GM18526 (cell line): ENCODE measurements around the gene SEMA3A.

Experiments used
- POLR2A ChIP-seq: IDR thresholded peaks from 3 replicates; pipeline ENCODE4 v1.6.1; 2011; ENCODE audit not compliant: insufficient read length; ENCODE audit errors: extremely low read depth

Gene SEMA3A

GRCh38 chr7:83984076-83984475 is 210.5 kb downstream of the SEMA3A start:
- no peak for TF ChIP-seq POLR2A

- TF ChIP-seq POLR2A = no peak
Measured at GRCh38 chr7:83983606-83984005, 211.0 kb downstream of the SEMA3A start.

GRCh38 chr7:83976302-83976701 is 218.3 kb downstream of the SEMA3A start:
- no peak for TF ChIP-seq POLR2A

GRCh38 chr7:83970081-83970480 is 224.5 kb downstream of the SEMA3A start:
- TF ChIP-seq POLR2A = no peak

- TF ChIP-seq POLR2A = no peak
Measured at GRCh38 chr7:83964318-83964717, 230.3 kb downstream of the SEMA3A start.

DNA sequence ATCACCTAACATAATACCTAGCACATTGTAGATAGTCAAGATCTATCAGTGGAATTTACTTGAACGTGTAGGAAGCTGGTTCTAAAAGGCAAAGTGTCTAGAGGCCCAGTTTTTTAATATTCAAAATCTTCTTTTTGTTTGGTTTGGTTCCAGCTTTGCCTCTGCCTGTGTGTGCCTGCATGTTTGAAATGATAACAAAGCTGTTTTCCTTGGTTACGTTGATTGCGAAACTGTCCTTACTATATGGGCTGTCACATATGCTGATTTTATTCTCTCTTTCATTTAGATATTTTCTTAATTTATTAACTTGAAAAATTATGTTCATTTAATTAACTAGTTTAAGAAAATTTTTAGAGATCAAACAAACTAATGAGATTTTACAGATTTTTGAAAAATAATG is 237.3 kb downstream of the SEMA3A start:
- no peak for TF ChIP-seq POLR2A

DNA sequence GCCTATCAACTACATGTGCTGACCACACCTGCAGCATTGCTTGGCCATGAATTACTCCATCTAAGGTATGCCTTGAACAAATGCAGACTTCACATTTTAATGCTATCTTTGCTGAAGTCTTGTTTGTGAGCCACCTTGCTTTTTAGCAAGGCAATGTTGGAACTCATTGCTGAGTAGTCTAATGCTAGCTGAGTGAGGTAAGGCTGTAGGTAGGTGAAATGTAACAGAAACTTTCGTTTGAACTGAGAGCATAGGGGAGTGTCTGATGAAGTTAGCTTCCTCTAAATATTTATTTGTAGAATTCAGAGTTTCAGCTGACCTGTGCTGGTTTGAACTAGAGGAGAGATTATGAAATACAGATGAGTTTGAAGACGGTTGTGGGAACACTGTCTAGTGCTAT is 238.5 kb downstream of the SEMA3A start:
- no peak for TF ChIP-seq POLR2A

DNA sequence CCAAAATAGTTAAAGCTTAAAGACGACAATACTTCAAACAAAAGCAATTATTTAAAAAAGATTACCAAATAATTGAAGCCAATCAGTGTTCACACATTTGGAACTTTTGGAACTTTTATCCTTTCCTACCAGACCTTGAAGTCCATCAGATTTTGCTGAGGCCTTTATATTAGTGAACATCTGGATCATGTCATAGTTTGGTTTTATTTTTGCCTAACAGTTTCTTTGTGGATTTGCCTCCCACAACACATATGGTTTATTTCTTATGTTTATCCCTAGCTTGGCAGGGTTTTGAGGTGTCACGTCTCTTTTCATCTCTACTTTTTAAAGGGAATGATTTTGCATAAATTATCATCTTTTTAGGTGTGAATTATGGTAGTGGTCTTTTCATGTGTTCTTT is 242.4 kb downstream of the SEMA3A start:
- TF ChIP-seq POLR2A = no peak

- TF ChIP-seq POLR2A = no peak
Measured at GRCh38 chr7:83947260-83947659, 247.3 kb downstream of the SEMA3A start.

DNA sequence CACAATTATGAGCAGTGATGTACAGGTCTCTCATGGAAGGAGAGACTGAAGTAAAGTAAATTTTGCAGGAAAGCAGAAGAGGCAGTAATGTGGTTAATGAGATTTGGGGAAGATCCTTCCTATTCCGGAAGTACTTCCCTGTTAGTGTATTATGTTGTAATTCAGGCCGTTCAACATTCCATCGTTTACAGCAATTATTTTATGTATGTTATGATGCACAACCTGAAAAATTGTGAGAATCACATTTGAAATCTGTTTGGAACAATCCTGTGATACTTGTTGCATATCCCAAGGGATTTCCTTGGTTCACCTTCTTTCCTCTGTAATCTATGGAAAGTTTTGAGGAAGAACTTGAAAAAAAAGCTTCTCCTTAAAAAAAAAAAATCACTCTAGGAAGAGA is 247.8 kb downstream of the SEMA3A start:
- no peak for TF ChIP-seq POLR2A

- no peak for TF ChIP-seq POLR2A
Measured at GRCh38 chr7:83941300-83941699, 253.3 kb downstream of the SEMA3A start.

- no peak for TF ChIP-seq POLR2A
Measured at GRCh38 chr7:83937930-83938329, 256.7 kb downstream of the SEMA3A start.

DNA sequence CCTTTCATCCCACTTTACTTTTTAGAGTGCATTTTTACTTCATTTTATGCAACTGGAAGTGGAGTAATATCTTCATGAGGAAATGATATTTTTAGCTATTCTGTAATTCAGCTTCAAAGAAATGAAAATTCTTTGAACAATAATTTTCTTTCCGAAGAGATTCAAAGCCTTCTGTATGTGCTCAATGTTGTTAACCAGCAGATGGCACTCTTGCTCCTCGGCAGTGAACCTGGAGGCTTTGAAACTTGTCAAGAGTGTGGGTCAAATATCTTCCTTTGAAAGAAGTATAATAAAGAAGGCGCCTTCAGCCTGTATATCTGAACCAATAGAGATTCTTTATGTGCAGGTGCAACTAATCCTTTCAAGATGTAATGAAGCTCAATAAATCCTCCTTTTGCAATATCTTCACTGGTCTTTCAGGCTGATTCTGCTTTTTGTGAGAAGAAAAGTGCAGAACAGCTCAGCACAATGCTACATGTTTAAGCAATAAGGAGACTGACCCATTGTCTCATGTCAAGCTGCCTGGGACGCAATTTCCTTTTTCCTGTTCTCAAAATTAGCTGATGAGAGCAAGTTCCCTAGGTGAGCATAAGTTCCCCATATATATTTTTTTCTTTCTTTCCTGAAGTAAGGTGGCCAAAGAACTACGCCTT is 258.4 kb downstream of the SEMA3A start:
- no peak for TF ChIP-seq POLR2A

DNA sequence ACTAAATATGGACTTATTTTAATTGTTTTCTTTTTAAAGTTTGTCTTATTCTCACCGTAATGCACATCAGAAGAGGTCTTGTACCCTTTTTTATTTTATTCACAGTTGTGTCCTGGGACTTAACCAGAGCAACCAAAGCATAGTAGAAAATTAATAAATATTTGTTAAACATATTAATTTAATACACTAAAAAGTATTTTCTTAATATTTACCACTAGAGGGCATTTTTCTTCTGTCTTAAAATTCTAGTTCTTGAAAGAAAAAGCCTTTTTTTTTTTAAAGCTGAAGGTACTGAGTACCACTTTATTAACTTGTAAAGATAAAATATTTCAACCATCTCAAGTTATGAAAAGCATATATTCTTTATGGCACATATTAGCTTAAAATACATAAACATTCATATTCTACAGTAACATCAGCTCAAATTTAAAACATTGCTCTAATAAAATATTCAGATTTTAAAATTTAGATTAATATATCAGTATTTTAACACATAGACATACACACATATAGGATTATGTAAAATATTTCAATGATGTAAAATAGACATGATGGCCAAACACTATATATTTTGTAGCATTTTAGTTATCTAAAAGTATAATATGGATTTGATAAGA is 260.4 kb downstream of the SEMA3A start:
- no peak for TF ChIP-seq POLR2A

DNA sequence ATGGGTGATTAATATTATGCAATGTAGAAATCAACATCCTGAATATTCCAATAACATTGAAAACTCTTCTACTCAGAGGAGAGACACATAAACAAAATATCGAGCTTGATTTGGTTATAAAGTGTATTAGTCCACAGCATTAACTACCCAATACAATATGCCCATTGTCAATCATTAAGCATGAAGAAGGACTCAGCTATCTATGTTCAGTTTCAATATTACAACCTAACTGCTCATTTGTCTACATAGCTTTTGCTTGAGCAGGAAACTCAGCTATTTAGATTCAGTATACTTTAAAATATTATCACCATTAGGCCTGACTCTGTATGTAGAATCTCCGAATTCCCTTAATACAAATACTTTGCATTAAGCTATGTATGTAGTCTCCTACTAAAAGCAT is 262.6 kb downstream of the SEMA3A start:
- TF ChIP-seq POLR2A = no peak

DNA sequence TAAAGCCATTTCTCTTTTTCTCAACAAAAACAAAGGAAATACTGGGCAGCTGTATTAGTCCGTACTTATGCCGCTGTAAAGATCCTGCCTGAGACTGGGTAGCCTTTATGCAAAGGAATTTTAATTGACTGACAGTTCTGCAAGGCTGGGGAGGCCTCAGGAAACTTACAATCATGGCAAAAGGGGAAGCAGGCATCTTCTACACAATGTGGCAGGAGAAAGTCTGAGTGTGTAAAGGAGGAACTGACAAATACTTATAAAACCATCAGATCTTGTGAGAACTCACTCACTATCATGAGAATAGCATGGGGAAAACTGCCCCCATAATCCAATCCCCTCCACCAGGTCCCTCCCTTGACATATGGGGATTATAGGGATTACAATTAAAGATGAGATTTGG is 264.3 kb downstream of the SEMA3A start:
- no peak for TF ChIP-seq POLR2A

DNA sequence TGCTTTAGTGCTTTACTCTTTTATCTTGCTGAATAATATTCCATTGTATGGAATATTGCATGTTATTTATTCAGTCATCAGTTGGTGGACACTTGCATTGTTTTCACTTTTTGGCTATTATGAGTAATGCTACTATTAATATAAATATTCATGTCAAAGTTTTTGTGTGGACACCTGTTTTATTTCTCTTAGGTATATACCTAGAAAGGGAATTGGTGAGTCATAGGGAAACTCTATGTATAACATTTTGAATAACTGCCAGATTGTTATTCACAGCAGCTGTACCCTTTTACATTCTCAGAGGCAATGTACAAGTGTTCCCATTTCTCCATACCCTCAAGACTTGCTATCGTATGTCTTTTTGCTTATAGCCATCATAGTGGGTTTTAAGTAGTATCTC is 268.7 kb downstream of the SEMA3A start:
- TF ChIP-seq POLR2A = no peak
